ENCODE results near the gene ARHGAP42.

DNA sequence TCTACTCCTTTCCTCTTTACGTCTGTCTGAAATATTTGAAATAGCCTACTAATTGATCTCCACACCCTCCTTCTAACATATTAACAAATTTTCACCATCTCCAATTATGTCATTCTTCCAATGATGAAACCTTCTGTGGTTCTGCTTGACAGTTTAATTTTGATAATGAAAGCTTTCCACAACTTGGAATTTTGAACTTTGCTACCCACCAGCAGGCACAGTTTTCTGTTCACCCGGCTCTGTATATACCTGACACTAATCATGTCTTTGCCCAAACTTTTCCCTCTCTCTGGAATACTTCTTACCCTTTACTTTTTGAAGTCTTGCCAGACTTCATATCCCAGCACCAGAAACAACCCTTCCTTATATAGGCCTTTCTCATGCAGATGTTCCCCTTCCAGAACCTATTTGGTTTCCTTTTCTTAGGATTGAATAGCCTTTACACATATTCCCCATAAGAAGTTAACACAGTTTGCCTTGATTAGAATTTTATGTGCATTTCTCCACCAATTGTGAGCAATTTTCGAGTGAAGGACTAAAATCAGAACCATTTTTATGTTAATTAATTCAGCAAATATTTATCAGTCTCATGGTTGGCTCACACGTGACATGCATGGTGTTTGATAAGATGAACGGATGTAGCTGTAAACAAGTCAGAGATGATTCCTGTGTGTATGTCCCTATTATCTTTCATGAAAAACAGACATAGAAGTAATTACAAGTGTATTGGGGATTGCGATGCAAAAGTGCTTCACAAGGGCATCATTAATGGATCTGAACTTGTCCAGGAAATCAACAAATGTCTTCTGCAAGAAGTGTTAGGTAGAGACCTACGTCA lies 173.4 kb downstream of the ARHGAP42 start:
- TF ChIP-seq, protein P1, sequence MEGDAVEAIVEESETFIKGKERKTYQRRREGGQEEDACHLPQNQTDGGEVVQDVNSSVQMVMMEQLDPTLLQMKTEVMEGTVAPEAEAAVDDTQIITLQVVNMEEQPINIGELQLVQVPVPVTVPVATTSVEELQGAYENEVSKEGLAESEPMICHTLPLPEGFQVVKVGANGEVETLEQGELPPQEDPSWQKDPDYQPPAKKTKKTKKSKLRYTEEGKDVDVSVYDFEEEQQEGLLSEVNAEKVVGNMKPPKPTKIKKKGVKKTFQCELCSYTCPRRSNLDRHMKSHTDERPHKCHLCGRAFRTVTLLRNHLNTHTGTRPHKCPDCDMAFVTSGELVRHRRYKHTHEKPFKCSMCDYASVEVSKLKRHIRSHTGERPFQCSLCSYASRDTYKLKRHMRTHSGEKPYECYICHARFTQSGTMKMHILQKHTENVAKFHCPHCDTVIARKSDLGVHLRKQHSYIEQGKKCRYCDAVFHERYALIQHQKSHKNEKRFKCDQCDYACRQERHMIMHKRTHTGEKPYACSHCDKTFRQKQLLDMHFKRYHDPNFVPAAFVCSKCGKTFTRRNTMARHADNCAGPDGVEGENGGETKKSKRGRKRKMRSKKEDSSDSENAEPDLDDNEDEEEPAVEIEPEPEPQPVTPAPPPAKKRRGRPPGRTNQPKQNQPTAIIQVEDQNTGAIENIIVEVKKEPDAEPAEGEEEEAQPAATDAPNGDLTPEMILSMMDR (IDR thresholded peaks at IDR 0.05) = no peak
- no peak for TF ChIP-seq POLR2A (IDR thresholded peaks at IDR 0.05)
